T-cell (primary cell): Measurements from ENCODE around the gene STK32B. TPM values are rescaled to one million over a fixed set of nuclear protein-coding genes. Genes with fewer than 3 reads are reported as not detected.

ENCODE experiments used
- ATAC-seq, 4 experiments: fragments of 200-7000 bp in 3 of 4; fragments of 150-1000 bp in 1 of 4; cut with Tn5 transposase; replicated peaks in 1 of 4; 1 replicate in 3 of 4; 2 replicates in 1 of 4; pipeline ENCODE4 v1.10.0; 2021; ENCODE audit warnings: moderate library complexity in 3 of 4, mild to moderate bottlenecking in 2 of 4, moderate number of reproducible peaks in 1 of 4
- CTCF ChIA-PET, 2 donors: fragments of 300-600 bp; sonication (Branson Sonifier 250); formaldehyde crosslinking; loops; one replicate each; lab custom pipeline; 2022; ENCODE audit warnings: antibody characterized with exemption in 2 of 2; lab: Charles Lee
- POLR2A ChIA-PET, 2 donors: fragments of 300-600 bp; sonication (Branson Sonifier 250); formaldehyde crosslinking; loops; one replicate each; lab custom pipeline; 2022; ENCODE audit warnings: antibody characterized with exemption in 2 of 2; lab: Charles Lee
- DNase-seq, 35 experiments: peaks; one replicate each; pipeline versions ENCODE4 v3.0.0 to v3.0.0-alpha.2; 2013 to 2023
- H3K27ac ChIP-seq: one replicate; pipeline ENCODE4 v1.5.1; 2013; ENCODE audit warnings: low read length
- H3K27me3 ChIP-seq, 2 experiments: replicated peaks in 1 of 2; 1 replicate in 1 of 2; 2 replicates in 1 of 2; pipeline versions ENCODE4 v1.6.1 to v1.7.0; 2013; ENCODE audit warnings: low read length in 1 of 2, mixed read lengths in 1 of 2; ENCODE audit not compliant: control insufficient read depth in 2 of 2, insufficient read depth in 2 of 2; ENCODE audit errors: extremely low read depth in 1 of 2
- H3K36me3 ChIP-seq, 2 donors: 1 replicate in 1 of 2; 2 replicates in 1 of 2; pipeline versions ENCODE4 v1.6.1 to v1.7.0; 2013; ENCODE audit warnings: low read length in 1 of 2; ENCODE audit not compliant: control insufficient read depth in 2 of 2, insufficient read depth in 1 of 2; ENCODE audit errors: extremely low read depth in 1 of 2
- H3K4me1 ChIP-seq, 2 experiments: 1 replicate in 1 of 2; 2 replicates in 1 of 2; pipeline versions ENCODE4 v1.6.1 to v1.7.0; 2013; ENCODE audit warnings: low read length in 2 of 2, mixed read lengths in 1 of 2; ENCODE audit not compliant: insufficient read depth in 2 of 2, control insufficient read depth in 1 of 2; ENCODE audit errors: extremely low read depth in 1 of 2
- H3K4me3 ChIP-seq, 2 donors: 1 replicate in 1 of 2; 2 replicates in 1 of 2; pipeline versions ENCODE4 v1.5.1 to v1.7.0; 2013; ENCODE audit warnings: mild to moderate bottlenecking in 2 of 2, low read length in 1 of 2, moderate library complexity in 1 of 2; ENCODE audit not compliant: control insufficient read depth in 1 of 2; ENCODE audit errors: extremely low read depth in 1 of 2
- H3K9me3 ChIP-seq: 2 replicates; pipeline ENCODE4 v1.7.0; 2013
- H3K27ac Mint-ChIP-seq, 2 donors: one replicate each; pipeline ENCODE4 v1.8.0; 2020 to 2021; ENCODE audit warnings: mild to moderate bottlenecking in 2 of 2, mixed read lengths in 2 of 2
- H3K27me3 Mint-ChIP-seq, 2 donors: one replicate each; pipeline ENCODE4 v1.8.0; 2021 to 2022; ENCODE audit warnings: mixed read lengths in 2 of 2
- H3K36me3 Mint-ChIP-seq: one replicate; pipeline ENCODE4 v1.8.0; 2021; ENCODE audit warnings: mixed read lengths
- H3K4me1 Mint-ChIP-seq, 3 donors: one replicate each; pipeline ENCODE4 v1.8.0; 2020 to 2022; ENCODE audit warnings: mixed read lengths in 3 of 3, mild to moderate bottlenecking in 1 of 3
- H3K4me3 Mint-ChIP-seq, 3 donors: one replicate each; pipeline ENCODE4 v1.8.0; 2020 to 2022; ENCODE audit warnings: mild to moderate bottlenecking in 3 of 3, mixed read lengths in 3 of 3, moderate library complexity in 3 of 3
- H3K9me3 Mint-ChIP-seq, 3 donors: one replicate each; pipeline ENCODE4 v1.8.0; 2020 to 2022; ENCODE audit warnings: mixed read lengths in 3 of 3
- WGBS: methylation state at CpG from one replicate; pipeline ENCODE4 v1.1.5; 2013; ENCODE audit warnings: missing lambda C conversion rate; ENCODE audit not compliant: insufficient coverage; 5-methylcytosine and 5-hydroxymethylcytosine counted together
- total RNA-seq, 35 experiments: library from RNA in 6 of 35; stranded (reverse) in 6 of 35; fragments of 120-200 nt in 1 of 35; gene quantifications; one replicate each; pipeline versions ENCODE4 v1.2.1 to v1.2.4 and lab custom pipeline; 2013 to 2026

Gene STK32B
- total RNA-seq, 5 donors from 2014 or later (not counting 1 experiment from before 2014, with no cell fraction given) = 0.12 to 0.20 (median 0.15) TPM; not detected in 2

GRCh38 chr4:5018603-5019002 lies 32.7 kb upstream of the STK32B start:
- H3K27me3 ChIP-seq = peaks cover 0 to 35% of the 10 kb centered on the region in 2 experiments
- peaks cover 0 to 9% of the 10 kb centered on the region in 2 experiments for H3K4me1 ChIP-seq
- no peaks in the 10 kb centered on the region for H3K9me3 ChIP-seq
- 19% methylated on average over 4 of the region's 6 CpGs for WGBS
- Mint-ChIP-seq H3K9me3 (peaks cover 0 to under 1% (median 0%) of the 10 kb centered on the region in 3 donors), H3K27me3 (peaks cover 19 to 27% of the 10 kb centered on the region in 2 donors), H3K27ac (no peak overlapping the region), H3K4me3 (no peak overlapping the region), H3K4me1 (peaks cover 0 to 2% (median 0%) of the 10 kb centered on the region in 3 donors), H3K36me3 (no peaks in the 10 kb centered on the region)
- ChIA-PET POLR2A (no interaction called here), CTCF (no interaction called here)
- DNase-seq (no peak), ATAC-seq (no peak)
- H3K27ac ChIP-seq = no peak overlapping the region
- no peaks in the 10 kb centered on the region for H3K36me3 ChIP-seq
- H3K4me3 ChIP-seq = no peak overlapping the region

DNA sequence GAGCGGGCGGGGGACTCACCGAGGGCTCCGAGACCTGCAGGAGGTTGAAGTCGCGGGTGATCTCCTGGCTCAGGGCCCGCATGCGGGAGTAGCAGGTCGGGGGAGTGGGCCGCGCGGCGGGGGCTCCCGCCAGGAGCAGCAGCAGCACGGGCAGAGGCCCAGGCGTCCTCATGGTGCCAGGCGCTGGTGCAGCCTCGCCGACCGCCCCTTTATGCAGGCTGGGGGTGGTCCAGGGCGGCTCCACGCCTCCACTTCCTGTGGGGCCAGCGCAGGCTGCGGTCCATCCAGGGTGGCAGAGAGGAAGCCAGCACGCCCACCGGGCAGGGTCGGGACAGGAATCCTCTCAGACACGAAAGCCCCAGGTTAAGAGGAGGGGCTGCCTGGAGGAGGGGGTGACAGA lies 32.0 kb upstream of the STK32B start, which contains the start of gene CYTL1:
Gene CYTL1 (minus strand): TSS at position 185 of the 400 bp plus-strand sequence. CDS start 13 bp downstream, at position 172.
- Mint-ChIP-seq H3K27me3 (peaks cover 19 to 27% of the 10 kb centered on the region in 2 donors), H3K9me3 (peaks cover 0 to 6% (median 0%) of the 10 kb centered on the region in 3 donors), H3K4me3 (no peak within 1 kb of the TSS), H3K36me3 (no peaks in the 10 kb centered on the region), H3K4me1 (peaks cover 0 to 2% (median 0%) of the 10 kb centered on the region in 3 donors), H3K27ac (no peak within 1 kb of the TSS)
- Histone ChIP-seq H3K36me3 (no peaks in the 10 kb centered on the region), H3K4me1 (peaks cover 0 to 9% of the 10 kb centered on the region in 2 experiments), H3K4me3 (no peak within 1 kb of the TSS), H3K27me3 (peaks cover 0 to 35% of the 10 kb centered on the region in 2 experiments), H3K27ac (no peak within 1 kb of the TSS), H3K9me3 (no peaks in the 10 kb centered on the region)
- ATAC-seq (peak in 2 of 4 experiments; percentile 24 to 35), DNase-seq (no peak)
- POLR2A ChIA-PET = no interaction called here
- CTCF ChIA-PET = no interaction called here
- WGBS = 13% methylated on average over 24 of the region's 28 CpGs

DNA sequence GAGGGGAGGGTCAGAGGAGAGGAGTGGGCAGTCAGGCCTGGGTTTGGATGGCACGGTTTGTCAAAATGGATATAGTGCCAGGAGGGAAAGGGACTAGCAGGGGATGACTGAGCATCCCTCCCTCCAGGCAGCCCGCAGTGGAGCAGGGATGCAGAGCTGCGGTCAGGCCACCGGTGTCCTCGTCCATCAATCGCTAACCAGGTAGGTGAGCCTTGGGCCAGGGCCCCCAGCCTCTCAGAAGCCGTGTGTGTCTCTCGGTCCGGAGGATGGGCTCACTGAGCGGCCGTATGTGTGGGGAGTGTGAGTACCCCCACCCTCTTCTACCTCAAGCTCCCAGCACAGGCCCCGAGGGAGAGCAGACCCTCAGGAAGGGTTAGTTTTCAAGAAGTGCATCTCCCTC lies 31.5 kb upstream of the STK32B start:
- Mint-ChIP-seq H3K4me3 (no peak overlapping the region), H3K4me1 (peaks cover 0 to 2% (median 0%) of the 10 kb centered on the region in 3 donors), H3K9me3 (peaks cover 0 to 6% (median 0%) of the 10 kb centered on the region in 3 donors), H3K27ac (no peak overlapping the region), H3K27me3 (peaks cover 19 to 27% of the 10 kb centered on the region in 2 donors), H3K36me3 (no peaks in the 10 kb centered on the region)
- peaks cover 0 to 35% of the 10 kb centered on the region in 2 experiments for H3K27me3 ChIP-seq
- H3K4me1 ChIP-seq = peaks cover 0 to 9% of the 10 kb centered on the region in 2 experiments
- ATAC-seq = no peak
- WGBS = 94% methylated on average over 2 of the region's 12 CpGs
- POLR2A ChIA-PET = no interaction called here
- no peaks in the 10 kb centered on the region for H3K9me3 ChIP-seq
- no peak overlapping the region for H3K27ac ChIP-seq
- CTCF ChIA-PET = no interaction called here
- no peak overlapping the region for H3K4me3 ChIP-seq
- no peak for DNase-seq
- no peaks in the 10 kb centered on the region for H3K36me3 ChIP-seq

DNA sequence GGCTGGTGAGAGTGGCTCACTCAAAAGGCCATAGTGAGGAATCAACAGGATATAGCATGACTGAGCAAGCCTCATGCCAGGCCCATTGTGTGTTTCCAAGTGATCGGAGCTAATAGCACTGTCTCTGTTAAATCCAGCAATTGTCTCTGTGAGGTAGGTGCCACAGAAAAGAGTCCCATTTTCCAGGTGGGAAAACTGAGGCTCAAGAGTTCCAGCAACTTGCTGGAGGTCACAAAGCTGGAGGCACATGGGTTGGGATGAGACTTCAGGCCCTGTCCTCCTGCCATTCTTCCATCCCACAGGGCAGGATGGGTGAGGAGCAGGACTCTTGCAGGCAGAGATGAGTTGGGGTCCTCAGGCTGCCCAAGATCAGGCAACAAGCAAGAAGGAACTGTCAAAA lies 30.9 kb upstream of the STK32B start:
- no peaks in the 10 kb centered on the region for H3K36me3 ChIP-seq
- Mint-ChIP-seq H3K36me3 (no peaks in the 10 kb centered on the region), H3K27ac (no peak overlapping the region), H3K9me3 (peaks cover 0 to 6% (median 0%) of the 10 kb centered on the region in 3 donors), H3K4me1 (peaks cover 0 to 2% (median 0%) of the 10 kb centered on the region in 3 donors), H3K4me3 (no peak overlapping the region), H3K27me3 (peaks cover 19 to 27% of the 10 kb centered on the region in 2 donors)
- POLR2A ChIA-PET = no interaction called here
- H3K27ac ChIP-seq = no peak overlapping the region
- H3K27me3 ChIP-seq = peaks cover 0 to 39% of the 10 kb centered on the region in 2 experiments
- peaks cover 0 to 9% of the 10 kb centered on the region in 2 experiments for H3K4me1 ChIP-seq
- CTCF ChIA-PET = no interaction called here
- no peak for DNase-seq
- H3K4me3 ChIP-seq = no peak overlapping the region
- 100% methylated on average over 1 of the region's 1 CpG for WGBS
- ATAC-seq = no peak
- no peaks in the 10 kb centered on the region for H3K9me3 ChIP-seq

DNA sequence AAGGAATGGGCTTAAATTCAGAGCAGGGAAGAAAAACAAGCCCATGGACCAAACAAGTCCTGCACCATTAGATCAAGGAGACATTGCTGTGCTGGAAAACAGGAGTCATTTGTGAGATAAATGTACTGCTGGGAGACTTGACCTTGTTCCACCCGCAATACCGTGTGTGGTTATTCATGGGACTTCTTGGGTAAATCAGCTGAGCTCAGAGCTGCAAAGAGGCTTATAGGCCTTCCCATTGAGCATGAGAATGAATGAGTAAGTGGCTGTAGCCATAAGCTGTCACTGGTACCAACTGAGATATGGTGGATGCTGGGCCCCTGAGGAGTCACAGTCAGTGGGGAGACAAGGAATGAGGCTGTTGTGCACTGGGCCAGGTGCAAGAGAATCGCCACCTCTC lies 29.7 kb upstream of the STK32B start:
- Histone ChIP-seq H3K27me3 (peaks cover 0 to 33% of the 10 kb centered on the region in 2 experiments), H3K36me3 (no peaks in the 10 kb centered on the region), H3K4me3 (no peak overlapping the region), H3K27ac (no peak overlapping the region), H3K4me1 (peaks cover 0 to 9% of the 10 kb centered on the region in 2 experiments), H3K9me3 (no peaks in the 10 kb centered on the region)
- CTCF ChIA-PET = no interaction called here
- Mint-ChIP-seq H3K4me3 (no peak overlapping the region), H3K36me3 (no peaks in the 10 kb centered on the region), H3K9me3 (peaks cover 0 to 6% (median 0%) of the 10 kb centered on the region in 3 donors), H3K27ac (no peak overlapping the region), H3K4me1 (peaks cover 0 to 2% (median 0%) of the 10 kb centered on the region in 3 donors), H3K27me3 (peaks cover 19 to 23% of the 10 kb centered on the region in 2 donors)
- DNase-seq (no peak), ATAC-seq (no peak)
- POLR2A ChIA-PET = no interaction called here
- WGBS = 89% methylated on average over 2 of the region's 3 CpGs

DNA sequence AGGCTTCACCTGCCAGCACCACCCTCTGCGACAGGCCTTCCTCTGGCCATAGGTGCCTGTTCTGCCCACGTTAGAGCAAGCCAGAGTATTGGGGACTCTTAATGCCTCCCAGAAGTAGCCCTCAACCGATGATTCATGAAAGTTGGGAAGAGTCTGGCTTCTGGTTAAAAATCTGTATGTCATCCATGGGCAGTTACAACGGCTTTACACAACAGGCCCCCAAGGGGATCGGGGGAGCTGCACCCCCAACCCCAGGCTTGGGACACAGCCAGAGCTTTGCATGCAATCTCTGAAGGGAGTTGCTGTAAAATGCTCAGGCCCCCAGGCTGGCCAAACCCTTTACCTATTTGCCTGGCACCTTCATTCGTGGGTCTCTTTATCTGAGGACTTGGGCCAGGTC lies 26.6 kb upstream of the STK32B start:
- no peaks in the 10 kb centered on the region for H3K4me1 Mint-ChIP-seq
- H3K27ac Mint-ChIP-seq = no peak overlapping the region
- no peaks in the 10 kb centered on the region for H3K9me3 ChIP-seq
- H3K4me3 Mint-ChIP-seq = no peak overlapping the region
- no peak for DNase-seq
- H3K4me1 ChIP-seq = no peaks in the 10 kb centered on the region
- H3K4me3 ChIP-seq = no peak overlapping the region
- no peaks in the 10 kb centered on the region for H3K36me3 ChIP-seq
- H3K27ac ChIP-seq = no peak overlapping the region
- CTCF ChIA-PET = no interaction called here
- POLR2A ChIA-PET = no interaction called here
- peaks cover 0 to 9% (median 0%) of the 10 kb centered on the region in 3 donors for H3K9me3 Mint-ChIP-seq
- peaks cover 10 to 11% of the 10 kb centered on the region in 2 donors for H3K27me3 Mint-ChIP-seq
- no peaks in the 10 kb centered on the region for H3K36me3 Mint-ChIP-seq
- WGBS = 77% methylated on average over 5 of the region's 6 CpGs
- no peak for ATAC-seq
- H3K27me3 ChIP-seq = peaks cover 0 to 15% of the 10 kb centered on the region in 2 experiments
